SK-N-SH (cell line): ENCODE measurements around the gene CD200. TPM values are rescaled to one million over a fixed set of nuclear protein-coding genes. Genes with fewer than 3 reads are reported as not detected.

Experiments
- CTCF ChIA-PET: fragments of 300-600, 350-600 bp; formaldehyde crosslinking; extraction: SDS; loops from one replicate; lab custom pipeline; 2021; lab: Yijun Ruan, JAX
- POLR2A ChIA-PET: fragments of 350-600 bp; sonication (Branson Sonifier 250); formaldehyde crosslinking; extraction: SDS; loops from one replicate; lab custom pipeline; 2020; ENCODE audit warnings: antibody characterized with exemption, inconsistent platforms; lab: Yijun Ruan, JAX
- DNase-seq: peaks from one replicate; pipeline ENCODE4 v3.0.0; 2012
- H2AFZ ChIP-seq: fragments of 200-600 bp; sonication (generic); 2 replicates; pipeline ENCODE4 v1.8.1; 2016; ENCODE audit warnings: antibody characterized with exemption, mild to moderate bottlenecking, low read depth
- H3F3A ChIP-seq: fragments of 200-600 bp; sonication (generic); replicated peaks from 2 replicates; pipeline ENCODE3; 2016; ENCODE audit warnings: antibody characterized with exemption, mild to moderate bottlenecking; ENCODE audit not compliant: insufficient read depth
- H3K27ac ChIP-seq, 2 experiments: fragments of 200-500 bp in 1 of 2; fragments of 200-600 bp in 1 of 2; sonication (Bioruptor generic) in 1 of 2; sonication (generic), shearing (Covaris generic) in 1 of 2; 2 replicates each; pipeline versions ENCODE4 v1.5.1 to v1.6.1; 2014 to 2016; ENCODE audit warnings: low read depth in 2 of 2, inconsistent platforms in 1 of 2, low read length in 1 of 2, mild to moderate bottlenecking in 1 of 2, mixed read lengths in 1 of 2
- H3K27me3 ChIP-seq: fragments of 200-600 bp; sonication (generic), shearing (Covaris generic); 2 replicates; pipeline ENCODE4 v1.6.1; 2016; ENCODE audit warnings: mixed run types; ENCODE audit not compliant: insufficient read depth
- H3K36me3 ChIP-seq, 2 experiments: fragments of 200-500 bp in 1 of 2; fragments of 200-600 bp in 1 of 2; sonication (Bioruptor generic) in 1 of 2; sonication (generic) in 1 of 2; replicated peaks in 1 of 2; 2 replicates each; pipeline versions ENCODE3 to v1.5.1; 2014 to 2016; ENCODE audit warnings: low read length in 1 of 2, mild to moderate bottlenecking in 1 of 2; ENCODE audit not compliant: insufficient read depth in 2 of 2, control insufficient read depth in 1 of 2
- H3K4me1 ChIP-seq, 2 experiments: fragments of 200-500 bp in 1 of 2; fragments of 200-600 bp in 1 of 2; sonication (Bioruptor generic) in 1 of 2; sonication (generic), shearing (Covaris generic) in 1 of 2; 2 replicates each; pipeline versions ENCODE4 v1.5.1 to v1.6.1; 2014 to 2016; ENCODE audit warnings: low read depth in 1 of 2, low read length in 1 of 2, mixed run types in 1 of 2; ENCODE audit not compliant: insufficient read depth in 2 of 2, control insufficient read depth in 1 of 2
- H3K4me2 ChIP-seq: fragments of 200-600 bp; sonication (generic), shearing (Covaris generic); 2 replicates; pipeline ENCODE4 v1.6.1; 2017; ENCODE audit warnings: mixed run types
- H3K4me3 ChIP-seq, 2 experiments: fragments of 200-500 bp in 1 of 2; fragments of 200-600 bp in 1 of 2; sonication (Bioruptor generic) in 1 of 2; sonication (generic), shearing (Covaris generic) in 1 of 2; 2 replicates each; pipeline versions ENCODE4 v1.5.1 to v1.8.1; 2014 to 2016; ENCODE audit warnings: low read depth in 2 of 2, inconsistent platforms in 1 of 2, low read length in 1 of 2, mild to moderate bottlenecking in 1 of 2, mixed read lengths in 1 of 2, moderate library complexity in 1 of 2
- H3K79me2 ChIP-seq: fragments of 200-600 bp; sonication (generic); 2 replicates; pipeline ENCODE4 v1.8.1; 2017; ENCODE audit warnings: mild to moderate bottlenecking; ENCODE audit not compliant: insufficient read depth
- H3K9ac ChIP-seq: fragments of 200-600 bp; sonication (generic); 2 replicates; pipeline ENCODE4 v1.6.1; 2017; ENCODE audit warnings: mixed run types
- H3K9me2 ChIP-seq: fragments of 200-600 bp; sonication (generic); 2 replicates; pipeline ENCODE4 v1.6.1; 2017; ENCODE audit warnings: mixed run types
- H3K9me3 ChIP-seq: fragments of 200-600 bp; sonication (generic); 2 replicates; pipeline ENCODE4 v1.6.1; 2017; ENCODE audit warnings: mixed run types, mild to moderate bottlenecking, moderate library complexity
- H4K20me1 ChIP-seq: fragments of 200-600 bp; sonication (generic); 2 replicates; pipeline ENCODE4 v1.6.1; 2017; ENCODE audit warnings: mild to moderate bottlenecking, mixed run types; ENCODE audit not compliant: insufficient read depth
- ELF1 ChIP-seq: IDR thresholded peaks from 2 replicates; pipeline ENCODE4 v1.4.0; 2012
- EP300 ChIP-seq, 2 experiments: IDR thresholded peaks; 2 replicates each; pipeline versions ENCODE4 v1.4.0 to v1.6.1; 2012; ENCODE audit warnings: borderline replicate concordance in 1 of 2, low read depth in 1 of 2, low read length in 1 of 2
- EZH2phosphoT487 ChIP-seq: fragments of 200-600 bp; sonication (generic); IDR thresholded peaks from 2 replicates; pipeline ENCODE4 v1.6.1; 2017; ENCODE audit warnings: low read depth, mixed run types, mild to moderate bottlenecking, antibody characterized with exemption, moderate library complexity, borderline replicate concordance
- FOSL2 ChIP-seq: IDR thresholded peaks from 2 replicates; pipeline ENCODE4 v1.4.0; 2012; ENCODE audit warnings: low read depth, mild to moderate bottlenecking, moderate library complexity, borderline replicate concordance
- FOXM1 ChIP-seq: IDR thresholded peaks from 2 replicates; pipeline ENCODE4 v1.4.0; 2012; ENCODE audit warnings: low read depth, mild to moderate bottlenecking
- GABPA ChIP-seq: IDR thresholded peaks from 2 replicates; pipeline ENCODE4 v1.4.0; 2012; ENCODE audit warnings: low read depth, mild to moderate bottlenecking
- IRF3 ChIP-seq: fragments of 150-350 bp; IDR thresholded peaks from 2 replicates; pipeline ENCODE4 v1.6.1; 2016; ENCODE audit warnings: mild to moderate bottlenecking, low read depth, low read length
- NFIC ChIP-seq: IDR thresholded peaks from 2 replicates; pipeline ENCODE4 v1.4.0; 2012; ENCODE audit warnings: borderline replicate concordance
- NRF1 ChIP-seq: IDR thresholded peaks from 2 replicates; pipeline ENCODE4 v1.6.1; 2012; ENCODE audit warnings: low read depth, mild to moderate bottlenecking, low read length
- RCOR1 ChIP-seq: fragments of 150-350 bp; IDR thresholded peaks from 2 replicates; pipeline ENCODE4 v1.6.1; 2017; ENCODE audit warnings: antibody characterized with exemption, low read length
- RXRA ChIP-seq: IDR thresholded peaks from 2 replicates; pipeline ENCODE4 v1.4.0; 2012; ENCODE audit warnings: low read depth, mild to moderate bottlenecking, borderline replicate concordance
- SIN3A ChIP-seq: IDR thresholded peaks from 2 replicates; pipeline ENCODE4 v1.6.1; 2012; ENCODE audit warnings: low read depth, mild to moderate bottlenecking, low read length, moderate library complexity, borderline replicate concordance
- TEAD4 ChIP-seq: IDR thresholded peaks from 2 replicates; pipeline ENCODE4 v1.4.0; 2012; ENCODE audit warnings: mild to moderate bottlenecking, borderline replicate concordance; ENCODE audit not compliant: insufficient read depth
- WGBS: methylation state at CpG from one replicate; pipeline ENCODE4 v1.1.6; 2017; ENCODE audit warnings: low lambda C conversion rate; 5-methylcytosine and 5-hydroxymethylcytosine counted together
- polyA plus RNA-seq, 3 experiments: library from polyadenylated mRNA; depleted of rRNA; stranded (reverse); fragments of >200 nt; gene quantifications; 2 replicates each; pipeline ENCODE4 v1.2.3, GENCODE V29; 2012
- TF ChIP-seq, protein P1 (sequence below): IDR thresholded peaks from 2 replicates; pipeline ENCODE4 v1.6.1; 2012; ENCODE audit warnings: mild to moderate bottlenecking, low read depth, low read length, moderate library complexity
- TF ChIP-seq, protein P2 (sequence below): fragments of 200-600 bp; sonication (generic); IDR thresholded peaks from 2 replicates; pipeline ENCODE4 v1.6.1; 2017; ENCODE audit warnings: antibody characterized with exemption, mild to moderate bottlenecking, moderate library complexity
- TF ChIP-seq, protein P3 (sequence below): fragments of 150-350 bp; IDR thresholded peaks from 2 replicates; pipeline ENCODE4 v1.6.1; 2017; ENCODE audit warnings: antibody characterized with exemption, low read length, low read depth, borderline replicate concordance

Gene CD200
- polyA plus RNA-seq, 1 of the 3 experiments (the other 2 are of a cell fraction) = 1.1 TPM

- TF ChIP-seq, protein P1, sequence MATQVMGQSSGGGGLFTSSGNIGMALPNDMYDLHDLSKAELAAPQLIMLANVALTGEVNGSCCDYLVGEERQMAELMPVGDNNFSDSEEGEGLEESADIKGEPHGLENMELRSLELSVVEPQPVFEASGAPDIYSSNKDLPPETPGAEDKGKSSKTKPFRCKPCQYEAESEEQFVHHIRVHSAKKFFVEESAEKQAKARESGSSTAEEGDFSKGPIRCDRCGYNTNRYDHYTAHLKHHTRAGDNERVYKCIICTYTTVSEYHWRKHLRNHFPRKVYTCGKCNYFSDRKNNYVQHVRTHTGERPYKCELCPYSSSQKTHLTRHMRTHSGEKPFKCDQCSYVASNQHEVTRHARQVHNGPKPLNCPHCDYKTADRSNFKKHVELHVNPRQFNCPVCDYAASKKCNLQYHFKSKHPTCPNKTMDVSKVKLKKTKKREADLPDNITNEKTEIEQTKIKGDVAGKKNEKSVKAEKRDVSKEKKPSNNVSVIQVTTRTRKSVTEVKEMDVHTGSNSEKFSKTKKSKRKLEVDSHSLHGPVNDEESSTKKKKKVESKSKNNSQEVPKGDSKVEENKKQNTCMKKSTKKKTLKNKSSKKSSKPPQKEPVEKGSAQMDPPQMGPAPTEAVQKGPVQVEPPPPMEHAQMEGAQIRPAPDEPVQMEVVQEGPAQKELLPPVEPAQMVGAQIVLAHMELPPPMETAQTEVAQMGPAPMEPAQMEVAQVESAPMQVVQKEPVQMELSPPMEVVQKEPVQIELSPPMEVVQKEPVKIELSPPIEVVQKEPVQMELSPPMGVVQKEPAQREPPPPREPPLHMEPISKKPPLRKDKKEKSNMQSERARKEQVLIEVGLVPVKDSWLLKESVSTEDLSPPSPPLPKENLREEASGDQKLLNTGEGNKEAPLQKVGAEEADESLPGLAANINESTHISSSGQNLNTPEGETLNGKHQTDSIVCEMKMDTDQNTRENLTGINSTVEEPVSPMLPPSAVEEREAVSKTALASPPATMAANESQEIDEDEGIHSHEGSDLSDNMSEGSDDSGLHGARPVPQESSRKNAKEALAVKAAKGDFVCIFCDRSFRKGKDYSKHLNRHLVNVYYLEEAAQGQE = no peak
- no peak for TF ChIP-seq GABPA
Measured at GRCh38 chr3:112314649-112315048, 18.3 kb upstream of the CD200 start (continued).

GRCh38 chr3:112315791-112316190, 17.2 kb upstream of the CD200 start:
- Histone ChIP-seq H4K20me1 (no peaks in the 10 kb centered on the region), H3K9ac (no peak overlapping the region), H3F3A (no peaks in the 10 kb centered on the region), H3K9me3 (0 out of 2 replicates have a peak, but pooled peaks cover 3% of the 10 kb centered on the region), H2AFZ (no peak overlapping the region), H3K27me3 (no peaks in the 10 kb centered on the region), H3K4me2 (no peak overlapping the region), H3K9me2 (no peaks in the 10 kb centered on the region), H3K27ac (no peak overlapping the region), H3K36me3 (peaks cover 0 to 4% of the 10 kb centered on the region in 2 experiments), H3K79me2 (no peaks in the 10 kb centered on the region), H3K4me3 (no peak overlapping the region)
- 37% methylated on average over 1 of the region's 1 CpG for WGBS
- DNase-seq = no peak
- CTCF ChIA-PET = interaction anchor here (1.1 to 2.4 kb wide), 2 partner anchors 23 to 204 kb away, joined by 4 to 8 read pairs; no protein-coding TSS in a partner anchor
- POLR2A ChIA-PET = no interaction called here
- TF ChIP-seq NRF1 (no peak), RXRA (no peak), TEAD4 (no peak), IRF3 (no peak), FOSL2 (no peak)
- TF ChIP-seq, all 33 proteins: peak for 0
- no peaks in the 10 kb centered on the region; a peak in 1 of 4 replicates for H3K4me1 ChIP-seq

- H3K9ac ChIP-seq = no peak overlapping the region
- no peaks in the 10 kb centered on the region for H3F3A ChIP-seq
- H4K20me1 ChIP-seq = no peaks in the 10 kb centered on the region
- POLR2A ChIA-PET = interaction anchor here (0.6 to 1.2 kb wide), 2 partner anchors 13 to 205 kb away, joined by 3 to 5 read pairs; partner anchors contain the start of gene CD200
- TF ChIP-seq ELF1 (no peak), NFIC (no peak), GABPA (no peak), EZH2phosphoT487 (no peak), FOXM1 (no peak), RCOR1 (no peak), EP300 (IDR thresholded peaks at IDR 0.05; ENCODE audit: borderline replicate concordance in 1 of 2, low read depth in 1 of 2, low read length in 1 of 2) (no peak), SIN3A (no peak)
- TF ChIP-seq, protein P2, sequence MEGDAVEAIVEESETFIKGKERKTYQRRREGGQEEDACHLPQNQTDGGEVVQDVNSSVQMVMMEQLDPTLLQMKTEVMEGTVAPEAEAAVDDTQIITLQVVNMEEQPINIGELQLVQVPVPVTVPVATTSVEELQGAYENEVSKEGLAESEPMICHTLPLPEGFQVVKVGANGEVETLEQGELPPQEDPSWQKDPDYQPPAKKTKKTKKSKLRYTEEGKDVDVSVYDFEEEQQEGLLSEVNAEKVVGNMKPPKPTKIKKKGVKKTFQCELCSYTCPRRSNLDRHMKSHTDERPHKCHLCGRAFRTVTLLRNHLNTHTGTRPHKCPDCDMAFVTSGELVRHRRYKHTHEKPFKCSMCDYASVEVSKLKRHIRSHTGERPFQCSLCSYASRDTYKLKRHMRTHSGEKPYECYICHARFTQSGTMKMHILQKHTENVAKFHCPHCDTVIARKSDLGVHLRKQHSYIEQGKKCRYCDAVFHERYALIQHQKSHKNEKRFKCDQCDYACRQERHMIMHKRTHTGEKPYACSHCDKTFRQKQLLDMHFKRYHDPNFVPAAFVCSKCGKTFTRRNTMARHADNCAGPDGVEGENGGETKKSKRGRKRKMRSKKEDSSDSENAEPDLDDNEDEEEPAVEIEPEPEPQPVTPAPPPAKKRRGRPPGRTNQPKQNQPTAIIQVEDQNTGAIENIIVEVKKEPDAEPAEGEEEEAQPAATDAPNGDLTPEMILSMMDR = no peak
- TF ChIP-seq, protein P3, sequence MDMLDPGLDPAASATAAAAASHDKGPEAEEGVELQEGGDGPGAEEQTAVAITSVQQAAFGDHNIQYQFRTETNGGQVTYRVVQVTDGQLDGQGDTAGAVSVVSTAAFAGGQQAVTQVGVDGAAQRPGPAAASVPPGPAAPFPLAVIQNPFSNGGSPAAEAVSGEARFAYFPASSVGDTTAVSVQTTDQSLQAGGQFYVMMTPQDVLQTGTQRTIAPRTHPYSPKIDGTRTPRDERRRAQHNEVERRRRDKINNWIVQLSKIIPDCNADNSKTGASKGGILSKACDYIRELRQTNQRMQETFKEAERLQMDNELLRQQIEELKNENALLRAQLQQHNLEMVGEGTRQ = no peak
- TF ChIP-seq, all 33 proteins: peak for 0
- H3K79me2 ChIP-seq = no peaks in the 10 kb centered on the region
- H3K36me3 ChIP-seq = peaks cover 0 to 4% of the 10 kb centered on the region in 2 experiments
- CTCF ChIA-PET = interaction anchor here (0.9 to 1.4 kb wide), 6 partner anchors 10 to 660 kb away, joined by 3 to 6 read pairs (median 4); partner anchors contain the start of genes CD200 and SLC9C1
- no peak overlapping the region for H3K4me3 ChIP-seq
- H3K27ac ChIP-seq = no peak overlapping the region
- H3K9me3 ChIP-seq = 0 out of 2 replicates have a peak, but pooled peaks cover 3% of the 10 kb centered on the region
- DNase-seq = no peak
- no peaks in the 10 kb centered on the region for H3K9me2 ChIP-seq
- H3K4me2 ChIP-seq = no peak overlapping the region
- 71% methylated on average over 4 of the region's 4 CpGs for WGBS
- H3K4me1 ChIP-seq = peaks cover 0 to 4% of the 10 kb centered on the region in 2 experiments; a peak in 2 of 4 replicates
- no peak overlapping the region for H2AFZ ChIP-seq
- no peaks in the 10 kb centered on the region; the same call in 1 of the 2 replicates for H3K27me3 ChIP-seq
Measured at GRCh38 chr3:112319516-112320276, 13.3 kb upstream of the CD200 start.
